ENCODE measurements around the gene LCLAT1.

The LCLAT1 gene

DNA sequence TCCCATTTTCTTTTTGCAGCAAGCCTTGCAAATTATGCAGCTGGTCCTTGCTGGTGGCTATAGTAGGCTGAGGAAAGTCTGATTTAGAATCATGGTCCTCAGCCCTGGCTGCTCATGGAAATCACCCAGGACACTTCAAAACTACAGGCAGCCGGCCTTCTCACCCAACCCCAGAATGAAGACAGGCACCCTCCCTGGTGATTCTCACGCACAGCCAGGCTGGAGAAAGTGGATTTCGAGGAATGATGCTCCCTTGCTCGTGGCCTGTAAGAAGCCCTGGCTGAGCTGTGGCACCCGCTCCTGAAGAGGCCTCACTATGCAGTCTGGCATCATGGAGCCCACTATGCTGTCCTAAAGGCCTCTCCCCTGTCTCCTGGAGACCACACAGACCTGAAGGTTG, 202.8 kb downstream of the LCLAT1 start:
- no peak for FAIRE-seq

- FAIRE-seq = no peak
These were observed 205.3 kb downstream of the LCLAT1 start for GRCh38 chr2:30652271-30652915.

- FAIRE-seq = no peak
These were observed 206.8 kb downstream of the LCLAT1 start for GRCh38 chr2:30653847-30654246.

GRCh38 chr2:30654404-30654803, 207.4 kb downstream of the LCLAT1 start:
- no peak for FAIRE-seq

DNA sequence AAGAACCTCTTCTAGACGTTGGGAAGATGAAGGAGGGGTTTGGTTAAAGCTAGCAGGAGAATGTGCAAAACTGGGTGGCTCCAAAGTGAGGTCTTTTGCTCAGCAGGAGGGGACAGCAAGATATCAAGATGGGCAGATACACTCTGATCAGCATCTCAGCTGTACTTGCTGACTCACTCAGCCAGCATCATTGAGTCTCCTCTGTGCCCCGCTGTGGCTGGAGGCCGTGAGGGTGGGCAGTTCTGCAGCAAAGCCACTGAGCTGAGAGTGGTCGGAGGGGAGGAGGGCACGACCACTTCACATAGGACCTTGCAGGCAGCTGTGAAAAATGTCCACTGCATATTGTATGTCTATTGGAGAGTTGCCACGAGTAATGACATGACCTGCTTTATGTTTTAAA, 208.2 kb downstream of the LCLAT1 start:
- FAIRE-seq = no peak

- FAIRE-seq = no peak
These were observed 208.6 kb downstream of the LCLAT1 start for GRCh38 chr2:30655660-30656059.

GRCh38 chr2:30656079-30656478, 209.0 kb downstream of the LCLAT1 start:
- FAIRE-seq = no peak

DNA sequence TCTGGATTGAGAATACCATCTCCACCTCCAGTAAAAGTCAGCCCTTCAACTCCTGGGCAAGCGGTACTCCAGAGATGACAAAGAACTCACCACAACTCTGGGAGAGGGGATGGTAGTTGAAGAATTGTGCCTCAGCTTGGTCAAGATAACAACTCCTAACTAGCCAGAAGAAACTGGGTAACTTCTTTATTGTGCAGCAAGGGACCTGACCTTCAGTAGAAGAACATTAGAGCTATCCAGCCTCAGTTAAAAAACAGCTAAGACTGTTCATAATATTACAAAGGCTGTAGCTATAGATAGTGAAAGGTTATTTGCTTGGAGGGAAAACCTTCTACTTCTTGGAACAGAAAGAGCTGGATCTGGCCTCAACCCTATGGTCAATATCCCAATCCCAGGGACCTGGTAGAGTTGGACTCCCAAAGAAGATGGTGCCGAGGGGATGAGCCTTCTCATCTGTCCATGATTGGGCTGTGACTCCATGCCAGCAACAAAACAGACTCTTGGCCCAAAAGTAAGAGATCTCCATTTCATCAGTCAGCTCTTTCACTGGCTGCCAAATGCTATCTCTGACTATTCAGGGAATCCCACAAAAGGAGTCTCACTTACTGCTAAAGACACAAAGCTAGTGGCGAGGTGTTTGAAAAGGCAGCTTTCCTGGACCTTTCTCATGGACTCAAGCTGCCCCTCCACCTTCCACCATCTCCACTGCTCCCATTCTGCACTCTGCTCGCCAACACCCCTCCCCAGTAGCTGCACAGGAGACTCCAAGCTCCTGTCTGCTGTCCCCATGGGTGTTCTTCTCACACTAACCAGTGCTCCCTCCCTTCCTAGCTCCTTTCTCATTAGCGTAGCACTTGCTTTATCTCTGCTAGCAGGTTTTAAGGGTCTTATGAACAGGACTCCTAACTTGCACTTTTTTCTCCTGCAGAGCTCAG, 214.4 kb downstream of the LCLAT1 start:
- FAIRE-seq = no peak

DNA sequence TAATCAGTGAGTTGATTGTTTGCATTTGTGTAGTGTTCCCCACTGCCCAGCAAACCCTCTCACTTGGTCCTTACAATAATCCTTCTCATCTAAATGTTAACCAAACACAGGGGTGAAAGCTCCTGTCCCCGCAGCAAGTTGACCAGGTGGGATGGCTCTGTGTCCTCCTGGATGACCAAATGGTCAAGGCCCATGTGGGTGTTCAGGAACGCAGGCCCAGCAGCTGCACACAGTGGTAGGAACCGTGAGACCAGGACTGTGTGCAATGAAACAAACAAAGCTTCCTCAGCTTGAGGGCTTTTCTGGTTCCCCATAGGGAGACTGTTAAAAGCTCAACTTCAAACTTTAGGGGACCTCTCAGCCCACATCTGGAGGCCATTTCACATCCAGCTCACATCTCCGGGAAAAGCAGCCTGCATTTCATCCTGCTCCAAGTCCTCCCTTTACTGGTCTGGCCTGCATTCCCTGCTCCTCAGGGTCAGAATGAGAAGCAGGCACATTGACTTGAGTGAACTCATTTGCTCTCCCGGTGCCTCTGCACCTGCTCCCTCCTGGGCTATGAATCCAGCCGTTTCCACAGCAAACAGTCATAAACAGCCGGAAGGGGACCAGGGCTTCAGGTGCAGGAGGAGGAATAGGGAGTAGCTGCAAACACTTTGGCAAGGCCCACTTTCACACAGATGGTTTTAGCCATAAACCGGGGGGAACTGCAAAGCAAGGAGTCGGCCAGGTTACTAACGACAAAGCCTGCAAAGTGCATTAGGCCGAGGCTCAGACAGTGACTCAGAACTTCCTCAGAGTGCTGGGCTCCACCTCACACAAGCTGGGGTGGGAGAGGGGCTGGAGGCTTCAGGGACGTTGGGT, 215.5 kb downstream of the LCLAT1 start:
- no peak for FAIRE-seq

DNA sequence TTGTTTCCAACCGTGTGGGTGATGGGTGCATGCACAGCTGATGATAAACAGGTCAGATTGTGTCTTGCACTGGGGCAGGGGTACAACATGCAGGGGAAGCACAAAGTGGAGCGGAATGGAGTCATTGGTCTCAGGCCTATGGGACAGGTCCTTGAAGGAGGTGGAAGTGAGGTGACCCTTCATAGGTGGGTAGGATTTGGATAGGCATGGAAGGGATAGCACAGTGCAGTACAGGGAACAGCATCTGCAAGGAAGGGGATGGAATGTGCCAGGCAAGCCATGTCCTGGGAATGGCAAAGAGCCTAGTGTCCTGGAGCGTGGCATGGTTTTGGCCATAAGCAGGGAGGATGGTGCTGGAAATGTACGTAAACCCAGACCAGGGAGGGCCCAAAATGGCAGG, 216.3 kb downstream of the LCLAT1 start:
- FAIRE-seq = no peak

DNA sequence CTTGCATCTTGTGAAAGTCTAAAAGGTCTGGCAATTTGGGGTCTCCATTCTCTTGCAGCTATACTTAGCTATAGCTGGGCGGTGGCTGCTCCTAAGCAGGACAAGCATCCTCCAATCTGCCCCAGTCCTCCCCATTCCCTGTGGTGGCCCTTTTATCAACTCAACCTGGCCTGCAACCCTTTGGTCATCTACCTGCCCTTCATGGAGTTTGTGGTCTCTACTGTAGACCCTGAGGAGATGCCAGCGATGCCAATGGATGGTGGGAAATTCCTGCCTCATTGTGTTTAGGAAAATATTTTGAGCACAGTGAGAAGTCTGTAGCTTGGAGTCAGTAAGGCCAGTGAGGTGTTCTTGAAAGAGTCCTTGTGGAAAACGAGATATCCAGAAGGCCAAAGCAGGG, 216.8 kb downstream of the LCLAT1 start:
- FAIRE-seq = no peak

GRCh38 chr2:30664761-30665358, 217.8 kb downstream of the LCLAT1 start:
- no peak for FAIRE-seq

- FAIRE-seq = no peak
These were observed 218.8 kb downstream of the LCLAT1 start for GRCh38 chr2:30665761-30666265.

- FAIRE-seq = no peak
These were observed 219.3 kb downstream of the LCLAT1 start for GRCh38 chr2:30666266-30666874.

DNA sequence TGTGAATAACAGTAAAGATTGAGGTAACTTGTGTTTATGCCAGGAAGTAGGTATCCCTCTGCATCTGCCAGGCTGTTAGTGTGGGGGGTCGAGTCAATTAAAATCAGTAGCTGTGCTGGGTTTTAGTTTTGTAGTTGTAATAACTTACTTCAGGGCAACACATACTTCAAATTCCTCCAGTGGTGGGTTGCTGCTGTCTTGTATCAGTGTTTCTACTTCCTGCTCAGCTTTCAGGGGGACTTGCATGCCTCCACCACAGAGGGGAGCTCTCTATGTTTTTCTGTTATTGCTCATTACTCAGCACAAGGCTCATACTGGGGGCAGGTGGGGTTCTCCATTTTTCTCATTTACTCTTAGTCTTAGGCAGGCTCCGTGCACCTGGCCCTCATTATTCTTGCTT, 223.4 kb downstream of the LCLAT1 start:
- FAIRE-seq = no peak

DNA sequence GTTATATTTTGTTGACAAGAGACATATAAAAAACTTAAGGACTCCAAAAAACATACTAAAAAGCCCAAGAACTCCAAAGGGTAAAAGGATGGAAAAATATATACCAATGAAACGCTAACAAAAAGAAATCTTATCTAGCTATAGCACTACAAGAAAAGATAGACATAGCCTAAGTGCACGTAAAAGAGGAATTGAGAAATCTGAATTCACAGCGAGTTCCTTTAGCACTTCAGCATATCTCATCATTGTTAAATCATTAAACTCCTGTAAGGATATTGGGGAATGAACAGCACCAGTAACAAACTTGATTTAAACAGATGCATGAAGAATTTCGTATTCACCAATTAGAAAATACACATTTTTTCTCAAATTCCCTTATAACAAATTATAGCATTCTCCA, 226.1 kb downstream of the LCLAT1 start:
- no peak for FAIRE-seq

GRCh38 chr2:30675758-30676157, 228.7 kb downstream of the LCLAT1 start:
- no peak for FAIRE-seq

DNA sequence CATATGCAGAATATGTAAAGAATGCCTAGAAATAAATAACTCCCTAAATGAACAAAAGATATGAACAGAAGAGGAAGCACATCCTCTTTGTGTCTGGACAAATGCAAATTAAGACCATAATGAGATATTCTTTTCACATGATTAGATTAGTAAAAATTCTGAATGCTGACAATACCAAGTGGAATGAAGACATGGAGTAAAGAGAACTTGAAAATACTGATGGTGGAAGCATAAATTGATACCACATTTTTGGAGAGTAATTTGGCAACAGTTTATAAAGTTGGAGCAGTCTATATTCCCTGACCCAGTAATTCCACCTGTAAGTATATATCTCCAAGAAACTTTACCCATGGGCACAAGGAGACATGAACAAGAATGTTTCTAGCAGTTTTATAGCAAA, 230.2 kb downstream of the LCLAT1 start:
- no peak for FAIRE-seq

DNA sequence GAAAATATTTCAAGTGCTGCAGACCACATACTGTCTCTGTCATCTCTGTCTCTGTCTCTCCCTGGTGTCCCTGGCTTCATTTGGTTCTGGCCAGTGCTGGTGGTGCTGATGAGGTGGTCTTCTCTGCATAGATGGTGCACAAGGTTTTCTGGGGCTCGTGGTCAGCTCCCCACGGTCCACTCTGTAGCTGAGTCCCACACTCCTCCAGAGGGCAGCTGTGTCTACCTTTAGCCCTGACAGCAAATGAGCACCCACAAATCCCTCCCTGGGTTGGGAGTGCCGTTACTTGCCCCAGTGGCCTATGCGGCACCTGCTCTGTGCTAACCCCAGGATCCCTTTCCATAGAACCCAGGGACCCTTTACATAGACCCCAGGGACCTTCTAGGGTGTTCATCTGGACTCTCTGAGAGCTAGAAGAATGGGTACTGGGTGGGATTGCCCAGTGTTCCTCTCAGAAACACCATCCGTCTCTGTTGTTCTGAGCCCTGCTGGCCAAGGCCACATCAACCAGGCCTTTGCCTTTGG, 230.9 kb downstream of the LCLAT1 start:
- FAIRE-seq = no peak

GRCh38 chr2:30678410-30679137, 231.5 kb downstream of the LCLAT1 start:
- FAIRE-seq = no peak

DNA sequence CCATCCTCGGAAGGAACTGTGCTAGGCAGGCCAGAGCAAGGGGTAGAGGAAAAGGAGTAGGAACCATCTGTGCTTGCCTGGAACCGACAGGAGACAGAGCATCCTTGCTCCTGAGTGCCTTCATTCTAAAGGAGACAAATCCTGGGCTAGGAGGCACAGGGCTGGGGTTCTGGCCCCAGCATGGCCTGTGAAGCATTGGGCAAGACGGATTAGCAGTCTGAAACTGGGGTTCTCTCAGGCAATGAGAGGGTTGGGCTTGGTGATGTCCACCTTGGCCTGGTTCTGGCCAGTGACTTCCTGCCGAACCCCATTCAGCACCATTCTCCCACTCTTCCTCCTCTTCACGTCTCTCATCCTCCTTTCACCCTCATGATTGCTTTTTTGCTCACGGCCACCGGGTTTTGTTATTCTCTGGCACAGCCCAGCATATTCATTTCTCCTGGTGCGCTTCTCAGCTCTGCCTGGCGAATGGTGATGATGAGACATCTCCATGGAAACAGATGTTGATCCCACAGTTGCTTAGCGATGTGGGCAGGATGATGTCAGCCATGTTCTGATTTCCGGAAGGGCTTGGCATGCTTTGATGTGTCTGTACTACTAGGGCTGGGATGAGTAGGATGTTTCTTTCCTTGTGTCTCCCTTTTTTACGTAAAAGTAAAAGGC, 232.5 kb downstream of the LCLAT1 start:
- FAIRE-seq = no peak

All from TTC549 (cell line).